ENCODE data around the gene ATG4B.

DNA sequence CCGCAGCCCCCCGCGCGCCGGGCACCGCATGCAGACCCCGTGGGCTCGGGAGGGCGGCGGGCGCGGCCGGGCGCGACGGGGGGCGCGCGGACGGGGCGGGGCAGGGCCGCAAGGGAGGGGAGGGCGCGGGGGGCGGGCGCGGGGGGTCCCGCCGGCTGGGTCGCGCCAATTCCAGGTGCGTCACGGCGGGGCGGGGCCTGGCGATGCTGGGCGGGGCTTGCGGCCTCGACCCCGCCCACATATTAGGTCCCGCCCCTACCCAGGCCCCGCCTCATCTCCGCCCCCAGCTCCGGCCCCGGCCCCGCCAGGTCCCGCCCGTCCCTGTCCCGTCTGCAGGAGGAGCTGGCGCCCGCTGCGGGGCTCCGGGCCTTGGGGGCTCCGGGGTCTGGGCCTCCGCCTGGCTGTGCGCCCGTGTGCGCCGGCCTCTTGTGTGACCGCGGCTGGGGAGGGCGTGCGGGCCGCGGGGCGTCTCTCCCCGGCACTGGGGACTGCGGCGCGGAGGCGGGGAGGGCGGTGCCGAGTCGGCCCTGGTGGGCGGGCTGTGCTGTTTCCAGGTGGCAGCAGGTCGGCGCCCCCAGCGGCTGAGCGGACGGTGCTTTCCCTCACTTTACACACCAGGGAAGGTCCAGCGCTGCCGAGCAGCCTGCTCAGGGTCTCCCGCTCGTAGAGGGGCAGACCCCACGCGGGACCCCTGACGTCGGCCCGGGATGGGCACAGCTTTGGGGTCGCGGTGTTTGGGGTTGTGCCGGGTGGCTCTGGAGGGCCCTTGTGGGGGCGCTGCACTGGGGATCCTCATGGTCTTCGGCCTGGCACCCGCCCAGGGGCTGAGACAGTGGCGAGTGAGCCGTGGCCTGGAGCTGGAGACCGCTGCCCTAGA, 64.9 kb downstream of the ATG4B start:
- TF ChIP-seq EZH2 (IDR thresholded peaks at IDR 0.05; ENCODE audit: insufficient read depth, poor library complexity, severe bottlenecking), result no peak
- TF ChIP-seq EZH2phosphoT487 (IDR thresholded peaks at IDR 0.05; ENCODE audit: insufficient read depth, low read depth), result no peak
